ENCODE data around the gene TSPEAR. TPM values are rescaled to one million over a fixed set of nuclear protein-coding genes. Genes with fewer than 3 reads are reported as not detected.

The TSPEAR gene
- total RNA-seq, 6 experiments from 2014 or later, result not detected

GRCh38 chr21:44513389-44514217 is 197.8 kb downstream of the TSPEAR start:
- peak in 1 of 4 donors; percentile 10 for ATAC-seq
- no peak overlapping the region for H3K4me3 ChIP-seq
- TF ChIP-seq, protein P1, sequence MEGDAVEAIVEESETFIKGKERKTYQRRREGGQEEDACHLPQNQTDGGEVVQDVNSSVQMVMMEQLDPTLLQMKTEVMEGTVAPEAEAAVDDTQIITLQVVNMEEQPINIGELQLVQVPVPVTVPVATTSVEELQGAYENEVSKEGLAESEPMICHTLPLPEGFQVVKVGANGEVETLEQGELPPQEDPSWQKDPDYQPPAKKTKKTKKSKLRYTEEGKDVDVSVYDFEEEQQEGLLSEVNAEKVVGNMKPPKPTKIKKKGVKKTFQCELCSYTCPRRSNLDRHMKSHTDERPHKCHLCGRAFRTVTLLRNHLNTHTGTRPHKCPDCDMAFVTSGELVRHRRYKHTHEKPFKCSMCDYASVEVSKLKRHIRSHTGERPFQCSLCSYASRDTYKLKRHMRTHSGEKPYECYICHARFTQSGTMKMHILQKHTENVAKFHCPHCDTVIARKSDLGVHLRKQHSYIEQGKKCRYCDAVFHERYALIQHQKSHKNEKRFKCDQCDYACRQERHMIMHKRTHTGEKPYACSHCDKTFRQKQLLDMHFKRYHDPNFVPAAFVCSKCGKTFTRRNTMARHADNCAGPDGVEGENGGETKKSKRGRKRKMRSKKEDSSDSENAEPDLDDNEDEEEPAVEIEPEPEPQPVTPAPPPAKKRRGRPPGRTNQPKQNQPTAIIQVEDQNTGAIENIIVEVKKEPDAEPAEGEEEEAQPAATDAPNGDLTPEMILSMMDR (IDR thresholded peaks at IDR 0.05), result no peak
- TF ChIP-seq POLR2A (IDR thresholded peaks at IDR 0.05), result no peak
- DNase-seq, result peak in 1 of 3 donors; percentile 47
- intact Hi-C loops (cut with DNase I), result loop anchor here (10.0 kb wide), 2 partner anchors 271 to 281 kb away; no protein-coding TSS in a partner anchor
- 40% methylated on average over 1 of the region's 15 CpGs for WGBS (ENCODE audit: insufficient coverage, low coverage, low lambda C conversion rate, missing lambda C conversion rate)
- no peak overlapping the region for H3K27ac ChIP-seq
- H3K27me3 ChIP-seq, result no peaks in the 10 kb centered on the region
- H3K36me3 ChIP-seq, result no peaks in the 10 kb centered on the region
- H3K9me3 ChIP-seq, result no peaks in the 10 kb centered on the region
- peaks cover 0 to under 1% (median under 1%) of the 10 kb centered on the region in 4 donors for H3K4me1 ChIP-seq

DNA sequence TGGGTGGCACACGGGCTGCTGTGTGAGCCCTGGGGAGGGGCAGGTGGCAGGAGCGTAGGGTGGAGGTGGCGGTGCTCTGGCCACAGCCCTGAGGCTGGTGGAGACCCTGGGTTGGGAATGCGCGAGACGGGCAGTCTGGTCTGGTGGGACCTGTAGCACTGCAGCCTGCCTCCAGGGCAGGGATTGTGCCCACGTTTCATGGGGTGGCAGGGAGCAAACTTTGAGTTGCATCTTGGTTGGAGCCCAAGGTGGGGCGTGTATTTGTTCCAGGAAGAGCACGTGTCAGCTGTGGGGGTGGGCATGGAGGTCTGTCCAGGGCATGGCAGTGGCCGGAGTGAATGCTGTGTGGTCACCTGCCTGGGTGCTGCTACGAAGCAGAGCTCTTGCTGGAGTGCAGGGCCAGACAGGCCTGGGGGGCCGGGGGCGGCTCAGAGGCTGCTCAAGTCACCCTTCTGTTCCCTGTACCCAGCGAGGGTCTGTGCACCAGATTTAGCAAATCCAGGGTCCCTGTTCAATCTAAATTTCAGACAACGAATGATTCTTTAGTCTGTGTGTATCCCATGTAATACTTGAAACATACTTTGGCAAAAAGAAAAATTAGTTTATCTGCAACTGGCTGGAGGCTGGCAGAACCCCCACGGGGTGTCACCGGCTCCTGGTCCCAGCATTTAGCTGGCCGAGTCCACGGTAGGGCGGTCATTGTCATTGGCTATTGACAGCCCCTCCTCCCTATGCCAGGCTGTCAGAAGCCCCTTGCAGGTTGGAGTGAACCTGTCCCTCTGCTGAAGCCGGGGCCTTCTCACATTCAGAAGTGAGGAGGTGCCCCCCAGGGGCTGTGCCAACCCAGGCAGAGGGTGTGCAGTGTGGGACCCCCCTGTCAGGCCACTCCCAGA is 198.6 kb downstream of the TSPEAR start:
- H3K4me3 ChIP-seq, result no peak overlapping the region
- WGBS (ENCODE audit: insufficient coverage, low coverage, low lambda C conversion rate, missing lambda C conversion rate), result 62% methylated on average over 10 of the region's 21 CpGs
- ATAC-seq (no peak), DNase-seq (peak in 1 of 3 donors; percentile 19)
- intact Hi-C loops (cut with DNase I), result loop anchor here (10.0 kb wide), 2 partner anchors 272 to 282 kb away; no protein-coding TSS in a partner anchor
- H3K27ac ChIP-seq, result no peak overlapping the region
- H3K27me3 ChIP-seq, result no peaks in the 10 kb centered on the region
- H3K4me1 ChIP-seq, result peaks cover 0 to 4% (median 2%) of the 10 kb centered on the region in 4 donors
- no peaks in the 10 kb centered on the region for H3K36me3 ChIP-seq
- TF ChIP-seq POLR2A (IDR thresholded peaks at IDR 0.05), result no peak
- TF ChIP-seq, protein P1 (IDR thresholded peaks at IDR 0.05), result no peak
- no peaks in the 10 kb centered on the region for H3K9me3 ChIP-seq

DNA sequence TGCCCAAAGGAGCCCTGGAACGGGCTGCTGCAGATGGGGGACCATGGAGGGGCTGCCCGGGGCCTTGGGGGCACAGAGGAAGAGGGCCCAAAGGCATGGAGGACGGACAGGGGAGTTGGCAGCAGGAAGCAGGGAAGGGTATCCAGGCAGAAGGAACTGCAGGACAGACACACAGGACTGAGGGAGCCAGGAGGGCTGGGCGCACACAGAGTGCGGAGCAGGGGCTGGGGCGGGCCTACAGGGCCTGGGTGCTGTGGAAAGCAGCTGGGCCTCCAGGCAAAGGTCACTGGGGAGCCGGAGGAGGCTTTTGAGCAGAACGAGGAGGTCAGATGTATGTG is 199.5 kb downstream of the TSPEAR start:
- peaks cover 0 to 4% (median 2%) of the 10 kb centered on the region in 4 donors for H3K4me1 ChIP-seq
- no peak overlapping the region for H3K4me3 ChIP-seq
- ATAC-seq, result no peak
- no peak overlapping the region for H3K27ac ChIP-seq
- TF ChIP-seq POLR2A (IDR thresholded peaks at IDR 0.05), result no peak
- TF ChIP-seq, protein P1 (IDR thresholded peaks at IDR 0.05), result no peak
- peak in 2 of 3 donors; percentile 8 to 56 for DNase-seq
- H3K36me3 ChIP-seq, result no peaks in the 10 kb centered on the region
- 71% methylated on average over 8 of the region's 8 CpGs for WGBS (ENCODE audit: insufficient coverage, low coverage, low lambda C conversion rate, missing lambda C conversion rate)
- H3K27me3 ChIP-seq, result no peaks in the 10 kb centered on the region
- intact Hi-C loops (cut with DNase I), result loop anchor here (10.0 kb wide), 2 partner anchors 273 to 283 kb away; no protein-coding TSS in a partner anchor
- H3K9me3 ChIP-seq, result no peaks in the 10 kb centered on the region

DNA sequence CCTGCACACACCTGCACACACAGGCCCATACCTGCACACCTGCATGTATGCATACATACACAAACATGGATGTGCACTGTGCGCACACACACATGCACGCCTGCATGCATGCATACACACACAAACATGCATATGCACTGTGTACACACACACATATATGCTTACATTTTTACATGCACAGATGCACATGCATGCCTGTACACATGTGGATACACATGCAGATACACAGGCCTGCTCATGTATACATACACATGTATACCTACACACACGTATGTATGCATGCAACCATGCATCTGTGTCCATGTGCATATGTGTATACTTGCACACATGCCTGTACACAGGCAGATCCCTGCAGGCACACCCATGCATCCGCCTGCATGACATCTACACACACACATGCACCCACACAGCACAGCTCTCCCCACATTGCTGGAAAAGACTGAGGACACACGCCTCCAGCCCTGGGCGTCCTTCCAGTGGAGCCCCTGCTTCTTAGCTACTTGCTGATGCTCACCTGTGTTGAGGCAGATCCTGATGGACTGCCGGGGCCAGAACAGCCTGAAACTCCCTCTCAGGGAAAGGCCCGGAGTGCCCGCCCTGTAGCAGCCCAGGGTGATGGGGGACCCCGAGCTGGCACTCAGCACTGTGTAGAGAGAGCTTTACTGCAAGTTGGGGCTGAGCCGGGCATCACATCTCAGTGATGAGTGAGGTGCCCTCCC is 200.0 kb downstream of the TSPEAR start:
- no peak for ATAC-seq
- TF ChIP-seq, protein P1 (IDR thresholded peaks at IDR 0.05), result no peak
- no peak for TF ChIP-seq POLR2A (IDR thresholded peaks at IDR 0.05)
- peak in 1 of 3 donors; percentile 15 for DNase-seq
- H3K4me3 ChIP-seq, result no peak overlapping the region
- H3K36me3 ChIP-seq, result no peaks in the 10 kb centered on the region
- no peak overlapping the region for H3K27ac ChIP-seq
- H3K27me3 ChIP-seq, result no peaks in the 10 kb centered on the region
- WGBS (ENCODE audit: insufficient coverage, low coverage, low lambda C conversion rate, missing lambda C conversion rate), result 86% methylated on average over 4 of the region's 11 CpGs
- intact Hi-C loops (cut with DNase I), result loop anchor here (10.0 kb wide), 2 partner anchors 273 to 283 kb away; no protein-coding TSS in a partner anchor
- H3K9me3 ChIP-seq, result no peaks in the 10 kb centered on the region
- H3K4me1 ChIP-seq, result peaks cover 0 to 4% (median 2%) of the 10 kb centered on the region in 4 donors

Data from right lobe of liver (tissue), 6 donors.